ENCODE measurements around the gene KCNIP1.

Gene KCNIP1

DNA sequence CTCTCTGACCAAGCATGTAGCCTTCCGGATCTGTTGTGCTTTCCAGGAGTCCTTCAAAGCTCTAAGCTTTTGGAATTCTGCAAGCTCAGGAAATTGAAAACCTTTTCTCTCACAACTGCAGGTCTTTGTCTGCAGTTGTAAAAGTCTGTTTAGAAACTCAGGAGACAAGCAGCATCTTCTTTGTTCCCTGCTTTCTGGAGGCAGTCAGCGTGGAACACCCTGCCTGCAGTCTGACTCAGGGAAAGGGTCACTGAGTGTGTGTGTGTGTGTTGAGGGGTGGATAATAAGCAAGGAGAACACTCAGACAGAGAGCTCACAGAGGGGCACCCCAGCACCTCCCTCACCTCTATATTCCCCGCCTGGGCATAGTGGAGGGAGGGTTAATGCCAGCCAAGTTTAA is 29.1 kb downstream of the KCNIP1 start:
- Histone ChIP-seq H3K27me3 (ENCODE audit: control insufficient read depth, insufficient read depth, low read length) (no peaks in the 10 kb centered on the region), H3K4me3 (ENCODE audit: low read length) (no peak overlapping the region), H3K9ac (ENCODE audit: low read length) (no peak overlapping the region), H3K4me1 (ENCODE audit: control insufficient read depth, insufficient read depth, low read length) (peaks cover 8% of the 10 kb centered on the region), H3K9me3 (ENCODE audit: control insufficient read depth, low read length) (no peaks in the 10 kb centered on the region), H3K36me3 (ENCODE audit: control insufficient read depth, insufficient read depth, low read length) (no peaks in the 10 kb centered on the region)

DNA sequence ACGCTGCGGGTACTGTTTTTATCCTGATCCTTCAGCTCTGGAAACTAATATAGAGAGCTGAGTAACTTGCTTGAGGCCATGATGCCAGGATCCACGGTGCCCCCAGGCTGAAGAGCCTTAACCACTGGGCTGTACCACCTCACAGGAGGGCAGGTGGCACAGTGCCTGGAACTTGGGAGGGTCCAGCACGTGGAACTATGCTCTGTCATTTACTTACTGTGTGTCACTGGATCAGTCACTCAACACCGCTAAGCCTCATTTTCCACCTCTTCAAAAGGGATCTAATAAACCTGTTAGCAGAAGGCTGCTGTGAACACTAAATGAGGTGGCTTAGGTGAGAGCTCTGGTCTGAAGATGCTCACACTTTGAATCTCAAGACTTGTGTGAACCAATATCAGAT is 29.6 kb downstream of the KCNIP1 start:
- Histone ChIP-seq H3K4me3 (ENCODE audit: low read length) (no peak overlapping the region), H3K9ac (ENCODE audit: low read length) (no peak overlapping the region), H3K27me3 (ENCODE audit: control insufficient read depth, insufficient read depth, low read length) (no peaks in the 10 kb centered on the region), H3K9me3 (ENCODE audit: control insufficient read depth, low read length) (no peaks in the 10 kb centered on the region), H3K4me1 (ENCODE audit: control insufficient read depth, insufficient read depth, low read length) (peaks cover 8% of the 10 kb centered on the region), H3K36me3 (ENCODE audit: control insufficient read depth, insufficient read depth, low read length) (no peaks in the 10 kb centered on the region)

DNA sequence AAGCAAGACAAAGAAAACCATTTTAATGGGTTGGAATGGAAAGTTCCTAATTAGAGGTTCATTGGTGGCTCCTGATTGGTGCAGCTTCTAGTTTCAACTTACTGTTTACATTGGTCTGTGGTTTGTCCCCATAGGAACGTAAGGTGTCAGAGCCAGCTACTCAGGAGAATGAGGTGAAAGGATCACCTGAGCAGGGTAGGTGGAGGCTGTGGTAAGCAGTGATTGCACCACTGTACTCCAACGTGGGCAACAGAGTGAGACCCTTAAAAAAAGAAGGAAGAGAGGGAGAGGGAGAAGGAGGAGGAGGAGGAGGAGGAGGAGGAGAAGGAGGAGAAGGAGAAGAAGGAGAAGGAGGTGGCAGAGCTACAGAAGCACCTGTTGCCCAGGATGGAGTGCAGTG is 30.4 kb downstream of the KCNIP1 start:
- Histone ChIP-seq H3K9me3 (ENCODE audit: control insufficient read depth, low read length) (no peaks in the 10 kb centered on the region), H3K27me3 (ENCODE audit: control insufficient read depth, insufficient read depth, low read length) (no peaks in the 10 kb centered on the region), H3K36me3 (ENCODE audit: control insufficient read depth, insufficient read depth, low read length) (no peaks in the 10 kb centered on the region), H3K4me3 (ENCODE audit: low read length) (no peak overlapping the region), H3K9ac (ENCODE audit: low read length) (no peak overlapping the region), H3K4me1 (ENCODE audit: control insufficient read depth, insufficient read depth, low read length) (peaks cover 8% of the 10 kb centered on the region)

DNA sequence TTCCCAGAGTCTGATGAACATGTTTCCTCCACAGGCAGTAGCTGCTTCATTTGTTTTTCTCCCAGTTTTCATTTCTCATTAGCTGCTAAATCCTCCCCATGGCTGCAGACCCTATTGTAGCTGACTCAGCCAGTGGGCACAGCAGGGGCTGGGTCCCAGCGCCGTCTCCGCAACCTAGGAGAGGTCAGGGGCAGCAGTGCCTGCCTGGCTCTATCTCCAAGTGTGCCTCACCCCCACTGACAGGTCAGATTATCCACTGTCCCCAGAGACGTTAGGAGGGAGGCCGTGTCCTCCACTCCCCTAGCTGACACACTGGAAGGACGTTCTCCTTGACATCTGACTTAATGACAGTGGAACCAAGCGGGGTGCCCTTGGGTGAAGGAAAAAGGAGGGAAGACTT is 31.1 kb downstream of the KCNIP1 start:
- peaks cover 8% of the 10 kb centered on the region for H3K4me1 ChIP-seq (ENCODE audit: control insufficient read depth, insufficient read depth, low read length)
- H3K4me3 ChIP-seq (ENCODE audit: low read length) = no peak overlapping the region
- H3K27me3 ChIP-seq (ENCODE audit: control insufficient read depth, insufficient read depth, low read length) = no peaks in the 10 kb centered on the region
- no peaks in the 10 kb centered on the region for H3K36me3 ChIP-seq (ENCODE audit: control insufficient read depth, insufficient read depth, low read length)
- H3K9ac ChIP-seq (ENCODE audit: low read length) = no peak overlapping the region
- no peaks in the 10 kb centered on the region for H3K9me3 ChIP-seq (ENCODE audit: control insufficient read depth, low read length)

DNA sequence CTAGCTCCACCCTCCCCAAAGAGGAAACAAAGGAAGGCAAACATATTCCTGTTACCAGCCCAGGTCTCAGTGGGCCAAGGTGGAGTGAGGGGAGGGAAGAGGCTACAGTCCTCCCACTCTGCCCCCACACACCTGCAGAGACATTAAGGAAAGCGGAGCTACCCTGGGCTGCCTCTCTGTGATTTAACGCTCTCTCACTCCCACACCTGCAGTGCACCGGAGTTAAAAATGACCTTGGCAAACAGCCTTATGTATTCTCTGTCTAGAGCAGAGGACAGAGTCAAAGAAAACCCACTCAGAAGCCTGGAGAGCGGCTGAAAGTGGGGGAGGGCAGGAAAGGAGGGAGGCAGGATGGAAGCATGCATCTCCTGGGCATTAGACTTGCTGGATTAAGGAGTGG is 32.7 kb downstream of the KCNIP1 start:
- Histone ChIP-seq H3K9me3 (ENCODE audit: control insufficient read depth, low read length) (no peaks in the 10 kb centered on the region), H3K9ac (ENCODE audit: low read length) (no peak overlapping the region), H3K4me3 (ENCODE audit: low read length) (no peak overlapping the region), H3K36me3 (ENCODE audit: control insufficient read depth, insufficient read depth, low read length) (no peaks in the 10 kb centered on the region), H3K27me3 (ENCODE audit: control insufficient read depth, insufficient read depth, low read length) (no peaks in the 10 kb centered on the region), H3K4me1 (ENCODE audit: control insufficient read depth, insufficient read depth, low read length) (peaks cover 8% of the 10 kb centered on the region)

DNA sequence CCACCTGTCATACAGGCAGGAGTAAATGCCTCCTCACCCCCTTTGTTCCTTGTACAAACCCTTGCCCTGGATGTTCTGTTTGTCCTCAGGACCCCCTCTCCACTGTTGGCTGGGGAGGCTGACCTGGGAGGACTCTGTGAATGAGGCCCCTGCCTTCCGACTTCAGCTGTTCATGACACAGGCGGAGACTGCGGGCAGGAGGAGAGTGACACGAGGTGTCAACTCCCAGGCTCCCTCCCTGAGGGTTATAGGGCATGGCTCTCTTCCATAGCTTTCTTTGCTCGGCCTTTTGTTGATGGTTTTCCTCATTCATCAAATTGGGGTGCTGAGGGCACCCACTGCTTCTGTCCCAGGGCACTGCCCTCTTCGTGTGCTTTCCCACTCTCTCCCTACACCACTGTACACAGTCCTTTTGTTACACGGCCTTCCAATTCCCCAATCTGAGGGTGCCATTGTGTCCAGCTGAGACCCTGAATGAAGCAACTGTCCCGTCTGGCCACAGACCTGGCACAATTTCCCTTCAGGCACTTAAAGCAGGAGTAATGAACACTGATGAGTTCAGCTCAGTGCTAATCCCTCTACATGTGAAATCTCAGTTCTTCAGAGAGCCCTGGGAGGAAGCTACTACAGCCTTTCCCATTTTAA is 33.8 kb downstream of the KCNIP1 start:
- Histone ChIP-seq H3K4me3 (ENCODE audit: low read length) (no peak overlapping the region), H3K9me3 (ENCODE audit: control insufficient read depth, low read length) (no peaks in the 10 kb centered on the region), H3K36me3 (ENCODE audit: control insufficient read depth, insufficient read depth, low read length) (no peaks in the 10 kb centered on the region), H3K4me1 (ENCODE audit: control insufficient read depth, insufficient read depth, low read length) (peaks cover 8% of the 10 kb centered on the region), H3K9ac (ENCODE audit: low read length) (no peak overlapping the region), H3K27me3 (ENCODE audit: control insufficient read depth, insufficient read depth, low read length) (no peaks in the 10 kb centered on the region)

DNA sequence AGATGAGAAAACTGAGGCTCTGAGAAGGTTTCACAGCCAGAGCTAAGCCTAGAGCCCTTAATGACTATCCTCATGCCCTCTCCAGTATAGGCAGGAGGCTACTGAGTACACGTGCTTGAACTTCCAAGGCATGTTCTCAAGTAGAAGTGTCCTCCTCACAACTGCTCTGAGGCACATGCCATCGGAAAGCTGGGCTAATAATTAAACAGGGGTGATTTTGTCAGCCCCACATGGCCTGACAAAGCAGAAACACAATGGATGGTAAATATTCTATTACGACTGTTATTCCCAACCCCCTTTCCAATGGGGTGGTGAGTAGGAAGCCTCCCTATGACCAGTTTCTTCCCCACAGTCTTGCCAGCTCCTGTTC is 34.3 kb downstream of the KCNIP1 start:
- no peaks in the 10 kb centered on the region for H3K27me3 ChIP-seq (ENCODE audit: control insufficient read depth, insufficient read depth, low read length)
- H3K4me1 ChIP-seq (ENCODE audit: control insufficient read depth, insufficient read depth, low read length) = peaks cover 8% of the 10 kb centered on the region
- no peak overlapping the region for H3K9ac ChIP-seq (ENCODE audit: low read length)
- no peaks in the 10 kb centered on the region for H3K9me3 ChIP-seq (ENCODE audit: control insufficient read depth, low read length)
- no peak overlapping the region for H3K4me3 ChIP-seq (ENCODE audit: low read length)
- H3K36me3 ChIP-seq (ENCODE audit: control insufficient read depth, insufficient read depth, low read length) = no peaks in the 10 kb centered on the region

DNA sequence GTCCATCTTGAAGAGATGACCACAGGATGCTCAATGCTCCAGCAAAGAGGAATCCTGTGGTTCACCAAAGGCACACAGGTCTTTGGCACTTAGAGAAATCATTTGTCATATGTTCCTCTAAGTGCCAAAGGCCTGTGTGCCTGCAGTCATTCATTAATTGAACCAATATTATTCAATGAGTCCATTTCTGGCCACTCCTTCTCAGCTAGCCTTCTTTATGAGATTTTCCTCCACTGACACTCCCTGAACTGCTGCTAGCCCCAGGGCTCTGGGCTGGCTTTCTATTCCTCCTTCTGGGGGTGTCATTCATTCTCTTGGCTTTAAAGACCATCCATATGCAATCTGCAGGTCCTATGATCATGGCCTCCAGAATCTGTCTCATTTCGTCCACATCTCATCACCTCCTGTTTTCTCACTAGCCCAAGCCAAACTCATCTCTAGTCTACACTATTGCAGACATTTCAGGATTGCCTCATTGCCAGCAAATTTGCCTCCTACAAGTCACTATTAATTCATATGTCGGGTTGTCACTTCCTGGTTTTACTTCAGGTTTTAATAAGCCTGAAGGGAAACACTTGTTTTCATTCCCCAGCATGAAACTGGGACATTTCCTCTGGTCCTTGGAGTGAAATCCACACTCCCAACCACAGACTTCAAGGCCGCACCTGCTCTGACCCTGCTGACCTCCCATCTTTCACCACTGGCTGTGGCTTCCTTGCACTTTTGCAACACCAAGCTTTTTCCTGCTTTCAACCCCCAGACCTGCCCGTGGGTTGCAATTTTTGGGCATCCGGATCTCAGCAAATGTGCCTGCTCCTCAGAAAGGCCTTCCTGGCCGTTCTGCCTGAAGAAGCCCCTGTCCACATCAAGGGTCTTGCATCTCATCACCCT is 35.1 kb downstream of the KCNIP1 start:
- H3K36me3 ChIP-seq (ENCODE audit: control insufficient read depth, insufficient read depth, low read length) = no peaks in the 10 kb centered on the region
- no peak overlapping the region for H3K4me3 ChIP-seq (ENCODE audit: low read length)
- peaks cover 6% of the 10 kb centered on the region for H3K4me1 ChIP-seq (ENCODE audit: control insufficient read depth, insufficient read depth, low read length)
- H3K9me3 ChIP-seq (ENCODE audit: control insufficient read depth, low read length) = no peaks in the 10 kb centered on the region
- H3K9ac ChIP-seq (ENCODE audit: low read length) = no peak overlapping the region
- no peaks in the 10 kb centered on the region for H3K27me3 ChIP-seq (ENCODE audit: control insufficient read depth, insufficient read depth, low read length)

DNA sequence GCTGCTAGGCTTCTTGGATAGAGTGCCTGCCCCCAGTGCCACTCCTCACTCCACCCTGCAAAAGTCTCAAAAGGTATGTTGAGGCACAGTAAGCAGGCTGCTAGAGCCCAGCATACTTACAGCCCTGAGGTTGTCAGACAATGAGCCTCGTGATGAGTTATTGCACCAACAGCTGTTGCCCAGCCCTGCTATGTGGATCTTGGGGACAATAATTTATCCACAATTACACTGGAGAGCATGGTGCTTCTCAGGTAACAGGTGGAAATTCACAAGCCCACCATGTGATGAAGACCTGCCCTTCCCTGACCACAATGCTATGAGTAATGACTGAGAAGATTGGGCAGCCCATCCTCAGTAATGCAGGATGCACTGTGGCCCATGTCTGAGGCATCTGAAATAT is 36.5 kb downstream of the KCNIP1 start:
- Histone ChIP-seq H3K36me3 (ENCODE audit: control insufficient read depth, insufficient read depth, low read length) (no peaks in the 10 kb centered on the region), H3K9me3 (ENCODE audit: control insufficient read depth, low read length) (no peaks in the 10 kb centered on the region), H3K4me3 (ENCODE audit: low read length) (no peak overlapping the region), H3K27me3 (ENCODE audit: control insufficient read depth, insufficient read depth, low read length) (no peaks in the 10 kb centered on the region), H3K4me1 (ENCODE audit: control insufficient read depth, insufficient read depth, low read length) (no peaks in the 10 kb centered on the region), H3K9ac (ENCODE audit: low read length) (no peak overlapping the region)

DNA sequence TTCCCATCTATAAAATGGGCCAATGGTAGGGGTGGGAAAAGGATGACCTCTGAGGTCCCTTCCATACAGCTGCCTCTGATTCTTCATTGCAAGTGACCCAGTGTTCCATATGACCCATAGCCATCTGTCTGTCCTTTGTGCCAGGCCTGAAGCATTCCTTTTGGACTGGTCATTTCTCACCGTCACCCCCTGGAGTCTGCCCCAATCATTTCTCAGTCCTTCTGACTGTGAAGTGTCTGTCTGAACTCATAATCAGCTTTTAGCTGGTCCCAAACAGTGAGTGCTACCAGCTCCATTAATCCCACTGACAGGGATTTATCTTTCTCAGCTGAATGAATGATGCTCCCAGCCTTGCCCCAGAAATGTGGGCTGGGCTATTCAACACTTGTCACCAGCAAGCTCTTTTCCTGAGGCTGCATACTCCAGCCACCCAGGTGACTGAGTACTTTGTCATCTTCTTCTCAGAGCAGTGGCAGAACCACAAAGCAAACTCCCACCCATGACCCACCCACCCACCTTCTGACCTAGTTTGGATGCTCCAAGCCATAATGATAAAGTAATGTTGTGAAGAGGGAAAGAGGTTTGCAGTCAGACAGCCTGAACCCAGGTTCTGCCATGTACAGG is 37.4 kb downstream of the KCNIP1 start:
- Histone ChIP-seq H3K4me3 (ENCODE audit: low read length) (no peak overlapping the region), H3K9me3 (ENCODE audit: control insufficient read depth, low read length) (no peaks in the 10 kb centered on the region), H3K27me3 (ENCODE audit: control insufficient read depth, insufficient read depth, low read length) (no peaks in the 10 kb centered on the region), H3K36me3 (ENCODE audit: control insufficient read depth, insufficient read depth, low read length) (no peaks in the 10 kb centered on the region), H3K4me1 (ENCODE audit: control insufficient read depth, insufficient read depth, low read length) (no peaks in the 10 kb centered on the region), H3K9ac (ENCODE audit: low read length) (no peak overlapping the region)

DNA sequence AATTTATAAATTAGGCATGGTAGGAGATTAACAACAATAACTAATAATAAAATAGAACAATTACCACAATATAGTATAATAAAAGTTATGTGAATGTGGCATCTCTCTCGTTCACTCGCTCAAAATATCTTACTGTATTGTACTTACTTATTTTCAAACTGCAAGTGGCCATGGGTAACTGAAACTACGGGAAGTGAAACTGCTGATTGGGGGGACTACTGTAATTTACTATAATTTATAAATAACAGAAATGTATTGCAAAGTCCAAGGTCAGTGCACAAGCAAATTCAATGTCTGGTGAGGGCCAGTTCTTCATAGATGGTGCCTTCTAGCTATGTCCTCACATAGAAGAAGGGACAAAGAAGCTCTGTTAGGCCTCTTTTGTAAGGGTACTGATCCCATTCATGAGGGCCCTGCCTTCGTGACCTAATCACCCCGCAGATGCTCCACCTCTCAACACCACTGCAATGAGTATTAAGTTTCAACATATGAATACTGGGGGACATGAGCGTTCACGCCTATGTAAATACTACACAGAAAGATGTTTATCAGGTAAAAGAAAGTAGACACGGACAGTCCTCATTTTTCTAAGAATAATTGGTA is 39.0 kb downstream of the KCNIP1 start:
- Histone ChIP-seq H3K4me3 (ENCODE audit: low read length) (no peak overlapping the region), H3K27me3 (ENCODE audit: control insufficient read depth, insufficient read depth, low read length) (no peaks in the 10 kb centered on the region), H3K4me1 (ENCODE audit: control insufficient read depth, insufficient read depth, low read length) (no peaks in the 10 kb centered on the region), H3K36me3 (ENCODE audit: control insufficient read depth, insufficient read depth, low read length) (no peaks in the 10 kb centered on the region), H3K9me3 (ENCODE audit: control insufficient read depth, low read length) (no peaks in the 10 kb centered on the region), H3K9ac (ENCODE audit: low read length) (no peak overlapping the region)

DNA sequence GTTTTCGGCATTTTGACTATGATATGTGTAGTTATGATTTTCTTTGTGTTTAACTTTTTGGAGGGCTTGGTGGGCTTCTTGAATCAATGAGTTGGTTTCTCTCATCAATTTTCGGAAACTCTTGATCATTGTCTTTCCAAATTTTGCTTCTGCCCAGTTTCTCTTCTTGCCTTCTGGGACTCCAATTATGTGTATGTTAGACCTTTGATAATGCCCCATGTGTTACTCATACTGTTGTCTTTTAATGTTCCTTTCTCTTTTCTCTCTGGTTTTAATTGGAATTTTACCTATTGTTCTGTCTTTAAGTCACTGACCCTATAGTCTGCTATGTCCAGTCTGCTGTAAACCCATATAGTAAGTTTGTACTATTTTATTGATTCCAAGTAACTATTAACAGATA is 41.5 kb downstream of the KCNIP1 start:
- H3K36me3 ChIP-seq (ENCODE audit: control insufficient read depth, insufficient read depth, low read length) = no peaks in the 10 kb centered on the region
- H3K27me3 ChIP-seq (ENCODE audit: control insufficient read depth, insufficient read depth, low read length) = no peaks in the 10 kb centered on the region
- no peaks in the 10 kb centered on the region for H3K9me3 ChIP-seq (ENCODE audit: control insufficient read depth, low read length)
- H3K9ac ChIP-seq (ENCODE audit: low read length) = no peak overlapping the region
- H3K4me1 ChIP-seq (ENCODE audit: control insufficient read depth, insufficient read depth, low read length) = no peaks in the 10 kb centered on the region
- H3K4me3 ChIP-seq (ENCODE audit: low read length) = no peak overlapping the region
